SK-N-DZ (cell line): ENCODE measurements around the gene ADARB2.

Experiments used
- DNase-seq: peaks from one replicate; pipeline ENCODE4 v3.0.0-alpha.2; 2015; ENCODE audit warnings: low spot score

The ADARB2 gene

GRCh38 chr10:1411956-1412355 lies 325.4 kb downstream of the ADARB2 start:
- DNase-seq, result no peak

GRCh38 chr10:1411451-1411850 lies 325.9 kb downstream of the ADARB2 start:
- DNase-seq, result no peak

GRCh38 chr10:1410469-1411395 lies 326.6 kb downstream of the ADARB2 start:
- no peak for DNase-seq

GRCh38 chr10:1410032-1410431 lies 327.3 kb downstream of the ADARB2 start:
- DNase-seq, result no peak

DNA sequence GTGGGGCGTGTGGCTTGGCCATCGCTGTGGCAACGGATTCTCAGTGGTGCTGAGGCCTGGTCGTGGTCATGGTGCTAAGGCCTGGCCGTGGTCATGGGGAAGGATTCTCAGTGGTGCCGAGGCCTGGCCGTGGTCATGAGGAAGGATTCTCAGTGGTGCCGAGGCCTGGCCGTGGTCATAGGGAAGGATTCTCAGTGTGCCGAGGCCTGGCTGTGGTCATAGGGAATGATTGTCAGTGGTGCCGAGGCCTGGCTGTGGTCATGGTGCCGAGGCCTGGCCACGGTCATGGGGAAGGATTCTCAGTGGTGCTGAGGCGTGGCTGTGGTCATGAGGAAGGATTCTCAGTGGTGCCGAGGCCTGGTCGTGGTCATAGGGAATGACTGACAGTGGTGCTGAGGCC lies 327.9 kb downstream of the ADARB2 start:
- no peak for DNase-seq

DNA sequence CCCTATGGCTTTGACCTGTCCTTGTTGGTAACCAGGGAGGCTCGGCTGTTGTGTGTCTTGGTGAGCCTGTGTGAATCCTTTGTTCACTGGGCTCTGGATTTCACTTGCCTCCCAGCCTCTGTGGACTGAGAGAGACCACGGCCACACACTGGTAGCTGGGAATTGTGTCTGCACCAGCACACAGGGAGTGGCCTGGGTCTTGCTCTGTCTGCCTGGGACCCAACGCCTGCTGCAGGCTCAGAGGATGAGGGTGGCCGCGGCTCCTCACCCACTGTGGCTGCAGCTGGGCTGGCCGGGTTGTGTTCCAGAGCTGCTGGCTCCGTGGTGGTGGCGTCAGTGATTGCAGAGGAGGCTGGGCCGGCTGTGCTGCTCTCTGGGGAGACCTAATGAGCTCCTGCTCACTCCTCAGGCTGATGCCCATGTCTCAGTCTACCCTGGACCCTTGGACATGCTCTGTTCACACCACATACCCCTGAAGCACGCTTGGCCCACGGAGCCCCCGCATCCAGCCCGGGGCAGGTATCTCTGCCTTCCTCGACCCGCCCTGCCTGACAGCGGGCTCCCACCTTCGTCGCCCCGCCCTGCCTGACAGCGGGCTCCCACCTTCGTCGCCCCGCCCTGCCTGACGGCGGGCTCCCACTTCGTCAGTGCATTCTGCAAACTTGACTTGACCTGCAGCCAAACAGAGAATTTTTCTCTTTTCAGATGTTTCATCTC lies 328.5 kb downstream of the ADARB2 start:
- no peak for DNase-seq

- DNase-seq, result no peak
Measured at GRCh38 chr10:1406967-1407945, 330.1 kb downstream of the ADARB2 start.

GRCh38 chr10:1406132-1406966 lies 331.0 kb downstream of the ADARB2 start:
- no peak for DNase-seq

- DNase-seq, result no peak
Measured at GRCh38 chr10:1404323-1405260, 332.7 kb downstream of the ADARB2 start.

DNA sequence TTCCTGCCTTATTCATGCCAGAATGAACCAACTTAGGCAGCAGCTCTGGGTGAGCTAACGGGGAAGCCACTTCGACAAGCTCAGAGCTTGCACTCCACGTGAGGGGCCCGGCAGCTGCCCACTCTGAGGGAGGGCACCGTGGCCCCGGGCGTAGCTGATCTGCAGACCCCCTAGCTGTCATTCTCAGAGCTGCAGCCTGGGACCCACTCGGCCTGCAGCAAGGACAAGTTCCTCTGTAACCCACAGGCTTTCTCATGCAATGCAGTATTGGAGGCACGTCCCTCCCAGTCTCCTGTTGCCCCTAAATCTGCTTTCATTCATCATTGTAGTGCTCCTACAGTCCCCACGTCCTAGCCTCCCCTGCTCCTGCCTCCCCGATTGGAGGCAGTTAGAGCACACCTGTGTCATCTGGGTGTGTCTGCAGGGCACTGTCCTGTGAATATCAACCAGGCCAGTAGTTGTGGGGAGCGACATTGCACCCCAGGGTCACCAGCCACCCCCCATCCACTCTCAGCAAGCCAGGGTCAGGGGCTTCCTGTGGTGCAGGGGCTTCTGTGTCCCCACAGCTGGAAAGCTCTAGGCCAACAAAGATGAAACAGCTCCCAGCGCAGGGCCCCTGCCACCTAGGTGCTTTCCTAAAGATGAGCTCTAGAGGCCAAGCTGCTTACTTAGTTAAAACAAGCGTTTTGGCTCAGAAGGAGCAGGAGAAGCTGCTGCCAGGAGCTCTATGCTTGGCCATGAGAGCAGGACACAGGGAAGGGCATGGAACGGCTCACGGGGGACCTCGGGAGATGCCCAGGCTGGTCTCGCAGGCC lies 333.6 kb downstream of the ADARB2 start:
- DNase-seq, result no peak

DNA sequence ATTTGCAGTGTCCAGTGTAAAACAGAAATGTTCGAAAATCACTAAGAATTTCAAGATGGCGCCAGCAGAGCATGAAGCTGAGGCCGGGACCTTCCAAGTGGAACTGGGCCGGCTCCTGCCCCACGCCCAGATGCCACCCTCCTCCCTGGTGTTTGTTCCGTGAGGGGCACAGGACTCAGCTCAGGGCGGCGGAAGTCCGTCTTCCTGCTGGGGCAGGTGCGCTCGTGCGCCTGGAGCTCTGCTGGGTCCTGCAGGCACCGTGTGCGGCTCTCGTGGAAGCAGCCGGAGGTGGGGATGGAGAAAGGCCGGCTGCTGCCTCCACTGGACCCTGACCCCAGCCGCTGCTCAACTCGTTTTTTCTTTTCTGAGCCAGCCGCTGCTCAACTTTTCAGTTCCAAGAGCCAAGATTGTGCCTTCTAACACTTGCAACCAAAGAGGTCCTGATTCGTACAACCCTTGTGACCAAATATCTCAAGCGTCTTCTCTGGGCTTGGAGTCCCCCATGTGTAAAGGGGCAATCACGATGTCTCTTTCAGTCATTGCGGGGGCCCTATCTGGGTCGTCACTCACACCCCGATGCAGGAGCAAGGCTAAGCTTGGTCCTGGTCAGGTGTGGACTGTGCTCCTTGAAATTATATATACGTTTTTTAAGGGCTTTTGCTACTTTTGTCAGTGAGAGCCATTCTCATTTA lies 334.4 kb downstream of the ADARB2 start:
- DNase-seq, result no peak

DNA sequence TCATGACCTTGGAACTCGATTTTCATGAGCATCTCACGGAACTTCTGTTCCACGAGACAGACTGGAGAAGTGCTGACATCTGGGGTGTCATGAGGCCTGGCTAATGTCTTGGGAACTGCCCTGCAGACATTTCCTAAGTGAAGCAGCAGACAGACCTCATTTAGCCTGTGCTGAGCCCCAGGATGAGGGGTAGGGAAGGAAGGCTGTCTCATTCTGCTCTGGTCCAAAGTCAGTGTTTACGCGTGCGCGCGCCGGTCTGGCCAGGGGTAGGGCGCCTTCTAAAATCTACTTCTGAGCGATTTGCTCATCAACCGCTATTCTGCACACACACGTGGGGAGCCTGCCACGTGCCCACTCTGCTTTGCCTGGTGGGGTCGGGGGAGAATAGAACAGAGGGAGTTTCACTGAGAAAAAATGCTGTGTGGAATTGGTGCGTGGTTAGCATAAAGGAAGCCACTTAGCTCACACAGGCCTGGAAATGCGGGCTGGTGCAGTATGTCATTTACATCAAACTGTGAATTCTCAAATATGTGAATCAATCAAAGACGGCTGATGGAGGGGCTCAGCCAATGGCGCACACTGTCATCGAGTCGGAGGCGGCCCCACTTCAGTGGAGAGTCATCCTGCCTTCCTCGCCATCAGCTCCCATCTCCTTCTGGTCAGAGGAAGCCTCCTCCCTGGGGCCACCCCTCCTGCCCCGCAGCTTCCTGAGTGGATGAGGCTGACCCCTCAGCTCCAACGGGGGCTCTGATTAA lies 335.1 kb downstream of the ADARB2 start:
- DNase-seq, result no peak

DNA sequence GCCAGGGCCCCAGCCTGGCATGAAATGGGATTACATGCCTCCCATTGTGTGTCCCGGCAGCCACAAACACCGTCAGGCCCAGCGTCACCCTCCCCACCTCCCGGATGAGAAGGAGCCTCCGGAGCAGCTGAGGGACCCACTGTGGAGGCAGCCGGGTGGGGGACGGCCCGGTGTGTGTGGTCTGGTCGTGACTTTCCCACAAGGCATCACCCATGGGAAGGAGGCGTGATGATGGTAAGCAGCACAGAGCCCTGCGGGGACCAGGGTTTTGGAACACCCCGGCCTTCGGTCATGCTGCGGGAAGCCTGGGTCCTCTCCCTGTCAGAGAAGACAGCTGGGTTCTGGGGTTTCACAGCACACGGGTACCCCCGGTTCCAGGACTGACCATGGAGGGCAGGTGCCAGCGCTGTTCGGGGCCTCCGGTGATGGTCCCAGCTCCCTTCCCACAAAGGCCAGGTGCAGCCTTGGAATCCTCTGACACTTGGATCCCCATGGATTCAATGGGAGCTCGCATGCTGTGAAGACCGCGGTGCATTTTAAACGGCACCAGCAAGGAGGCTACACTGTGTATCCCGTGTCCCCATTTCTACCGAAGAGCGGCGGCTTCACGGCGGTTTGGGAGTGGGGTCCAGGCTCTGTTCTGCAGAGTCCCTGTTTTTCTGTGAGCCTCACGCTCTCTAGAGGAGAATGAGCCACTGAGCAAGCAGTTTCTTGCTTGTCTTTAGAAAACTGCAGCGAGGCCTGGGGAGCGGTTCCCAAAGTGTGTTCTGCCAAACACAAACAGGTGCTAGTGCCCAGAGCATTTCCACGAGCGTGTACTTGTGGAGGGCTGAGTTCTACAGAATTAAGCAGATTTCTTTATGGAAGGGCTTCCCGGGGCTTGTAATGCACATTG lies 336.0 kb downstream of the ADARB2 start:
- DNase-seq, result no peak

- DNase-seq, result no peak
Measured at GRCh38 chr10:1400101-1401070, 336.9 kb downstream of the ADARB2 start.
